Epithelial cell of esophagus (primary cell): ENCODE results near the gene DIP2C.

Experiments used
- DNase-seq: peaks from one replicate; pipeline ENCODE4 v3.0.0; 2010; ENCODE audit warnings: low read depth
- H3K4me3 ChIP-seq: 2 replicates; pipeline ENCODE4 v1.5.1; 2011; ENCODE audit warnings: mild to moderate bottlenecking, low read length, control low read depth
- CTCF ChIP-seq: IDR thresholded peaks from 2 replicates; pipeline ENCODE4 v1.5.1; 2011; ENCODE audit warnings: low read depth, mild to moderate bottlenecking, low read length, control low read depth, inconsistent platforms; ENCODE audit not compliant: insufficient read depth; ENCODE audit errors: missing control alignments

Gene DIP2C

GRCh38 chr10:441659-442058 is 247.8 kb downstream of the DIP2C start:
- DNase-seq = no peak
- no peak overlapping the region for H3K4me3 ChIP-seq
- TF ChIP-seq CTCF = no peak

GRCh38 chr10:440127-440526 is 249.3 kb downstream of the DIP2C start:
- no peak for TF ChIP-seq CTCF
- H3K4me3 ChIP-seq = no peak overlapping the region
- no peak for DNase-seq

- no peak overlapping the region for H3K4me3 ChIP-seq
- DNase-seq = no peak
- TF ChIP-seq CTCF = no peak
Measured at GRCh38 chr10:437698-438490, 251.6 kb downstream of the DIP2C start.

GRCh38 chr10:436911-437665 is 252.4 kb downstream of the DIP2C start:
- TF ChIP-seq CTCF = no peak
- no peak for DNase-seq
- H3K4me3 ChIP-seq = no peak overlapping the region

GRCh38 chr10:436013-436697 is 253.3 kb downstream of the DIP2C start:
- no peak for DNase-seq
- no peak for TF ChIP-seq CTCF
- no peak overlapping the region for H3K4me3 ChIP-seq

- TF ChIP-seq CTCF = no peak
- no peak overlapping the region for H3K4me3 ChIP-seq
- DNase-seq = no peak
Measured at GRCh38 chr10:435397-435796, 254.1 kb downstream of the DIP2C start.
